ENCODE measurements around the gene SCYGR1. TPM values are rescaled to one million over a fixed set of nuclear protein-coding genes. Genes with fewer than 3 reads are reported as not detected.

Gene SCYGR1
- total RNA-seq, 1 donor from 2014 or later, result not detected

DNA sequence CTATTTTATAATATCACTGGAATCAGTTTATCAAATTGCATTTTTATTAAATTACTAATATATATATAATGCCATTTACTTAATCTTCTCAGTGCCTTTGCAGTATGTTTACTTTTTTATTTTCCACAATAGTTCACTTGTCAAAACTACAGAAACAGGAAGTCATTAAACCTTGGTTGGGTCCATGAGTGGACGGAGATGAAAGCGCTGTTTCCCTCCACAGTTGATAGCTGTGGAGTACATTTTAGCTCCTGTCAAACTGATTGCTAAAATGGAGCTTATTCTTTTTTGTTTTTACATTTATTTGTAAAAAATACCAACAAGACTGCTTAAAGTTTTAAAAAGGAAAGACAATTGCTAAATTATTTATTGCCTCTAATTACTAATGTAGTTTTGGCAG is 43.5 kb downstream of the SCYGR1 start:
- Mint-ChIP-seq H3K27me3 (no peaks in the 10 kb centered on the region), H3K9me3 (no peaks in the 10 kb centered on the region), H3K27ac (no peak overlapping the region), H3K4me1 (peaks cover 2% of the 10 kb centered on the region), H3K36me3 (ENCODE audit: low read depth) (peaks cover 25% of the 10 kb centered on the region), H3K4me3 (no peak overlapping the region)
- intact Hi-C loops (cut with micrococcal nuclease), result no loop called here
- DNase-seq, result no peak

DNA sequence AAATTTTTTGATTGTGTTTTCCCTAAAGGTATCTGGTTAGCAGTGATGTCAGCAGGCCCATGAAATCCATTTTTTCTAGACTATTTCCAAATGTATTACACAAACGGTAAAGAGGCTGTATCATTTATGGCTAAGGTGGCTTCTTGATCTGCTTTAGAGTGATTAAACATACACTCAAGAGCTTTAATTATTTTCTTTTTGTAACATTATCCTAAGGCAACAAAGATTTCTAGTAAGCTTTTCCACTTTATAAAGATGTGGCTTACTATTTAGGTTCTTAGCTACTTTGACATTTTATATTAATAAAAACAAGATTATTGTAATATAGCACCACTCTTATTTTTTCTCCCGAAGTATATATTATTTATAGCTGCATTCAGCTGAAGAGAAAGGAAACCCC is 46.2 kb downstream of the SCYGR1 start:
- intact Hi-C loops (cut with micrococcal nuclease), result no loop called here
- Mint-ChIP-seq H3K4me1 (peaks cover 2% of the 10 kb centered on the region), H3K36me3 (ENCODE audit: low read depth) (peaks cover 24% of the 10 kb centered on the region), H3K27ac (no peak overlapping the region), H3K4me3 (no peak overlapping the region), H3K27me3 (no peaks in the 10 kb centered on the region), H3K9me3 (no peaks in the 10 kb centered on the region)
- no peak for DNase-seq

DNA sequence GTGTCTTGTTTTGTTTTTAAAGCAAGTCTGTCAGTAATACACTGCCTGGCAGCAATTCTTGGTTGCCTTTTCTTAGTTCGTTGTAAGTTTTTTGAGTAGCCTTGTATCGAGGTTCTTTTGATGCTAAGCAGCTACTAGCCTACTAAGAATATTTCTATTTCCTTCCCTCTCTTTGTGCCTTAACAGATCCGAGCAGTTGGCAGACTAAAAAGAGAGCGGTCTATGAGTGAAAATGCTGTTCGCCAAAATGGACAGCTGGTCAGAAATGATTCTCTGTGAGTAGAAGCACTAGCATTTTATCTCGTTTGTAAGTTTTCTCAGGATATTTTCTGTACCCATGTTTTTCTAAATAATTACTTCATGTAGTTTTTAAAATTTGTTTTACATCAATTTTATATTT is 47.6 kb downstream of the SCYGR1 start:
- H3K36me3 Mint-ChIP-seq (ENCODE audit: low read depth), result peaks cover 32% of the 10 kb centered on the region
- no peak for DNase-seq
- H3K27me3 Mint-ChIP-seq, result no peaks in the 10 kb centered on the region
- no peak overlapping the region for H3K4me3 Mint-ChIP-seq
- peaks cover 10% of the 10 kb centered on the region for H3K4me1 Mint-ChIP-seq
- intact Hi-C loops (cut with micrococcal nuclease), result no loop called here
- no peak overlapping the region for H3K27ac Mint-ChIP-seq
- H3K9me3 Mint-ChIP-seq, result no peaks in the 10 kb centered on the region

DNA sequence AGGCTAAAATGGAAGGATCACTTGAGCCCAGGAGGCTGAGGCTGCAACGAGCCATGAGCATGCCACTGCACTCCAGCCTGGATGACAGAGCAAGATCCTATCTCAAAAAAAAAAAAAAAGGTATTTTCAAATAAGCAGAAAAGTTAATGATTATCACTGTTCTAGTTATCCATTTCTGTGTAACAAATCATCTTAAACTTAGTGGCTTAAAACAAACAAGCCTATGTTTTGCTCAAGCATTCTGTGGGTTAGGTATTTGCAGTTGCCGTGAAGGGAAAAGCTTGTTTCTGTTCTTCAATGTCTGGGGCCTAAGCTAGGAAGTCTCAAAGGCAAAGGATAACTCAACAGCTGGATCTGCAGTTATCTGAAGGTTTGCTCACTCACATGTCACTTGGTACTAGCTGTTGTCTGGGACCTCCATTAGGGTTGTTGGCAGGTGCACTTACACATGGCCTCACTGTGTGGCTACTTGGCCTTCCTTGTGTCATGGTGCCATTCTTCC is 48.6 kb downstream of the SCYGR1 start:
- H3K27ac Mint-ChIP-seq, result no peak overlapping the region
- H3K27me3 Mint-ChIP-seq, result no peaks in the 10 kb centered on the region
- H3K4me1 Mint-ChIP-seq, result peaks cover 14% of the 10 kb centered on the region
- H3K4me3 Mint-ChIP-seq, result no peak overlapping the region
- H3K36me3 Mint-ChIP-seq (ENCODE audit: low read depth), result peaks cover 39% of the 10 kb centered on the region
- no peak for DNase-seq
- intact Hi-C loops (cut with micrococcal nuclease), result no loop called here
- no peaks in the 10 kb centered on the region for H3K9me3 Mint-ChIP-seq

Other genes with a start within 250 kb of the SCYGR1 start
- gene COL4A4, start 223.7 kb downstream of the SCYGR1 start, total RNA-seq, result not detected in 2 replicates
- gene COL4A3, start 223.3 kb downstream of the SCYGR1 start, total RNA-seq, result not detected in 2 replicates
- 69.5 and 71.6 TPM in 2 replicates for gene MFF, start 62.7 kb downstream of the SCYGR1 start, total RNA-seq
- gene TM4SF20, start 8.6 kb downstream of the SCYGR1 start, total RNA-seq, result not detected in 2 replicates
- gene AGFG1, start 84.2 kb upstream of the SCYGR1 start, total RNA-seq, result 221 and 229 TPM in 2 replicates
- not detected in 2 replicates for gene SCYGR2, start 210.9 kb upstream of the SCYGR1 start, total RNA-seq
- gene SCYGR3, start 226.9 kb upstream of the SCYGR1 start, total RNA-seq, result not detected in 2 replicates
- gene SCYGR4, start 229.5 kb upstream of the SCYGR1 start, total RNA-seq, result not detected in 2 replicates